SU-DHL-6 (cell line): ENCODE data around the gene EIF4H.

ENCODE experiments used
- CTCF ChIP-seq: fragments of 200-600 bp; sonication (generic); IDR thresholded peaks from one replicate; pipeline ENCODE4 v1.5.1; 2017; ENCODE audit warnings: antibody characterized with exemption, mild to moderate bottlenecking, low read length, moderate library complexity; ENCODE audit not compliant: insufficient read depth, poor library complexity, severe bottlenecking
- EZH2phosphoT487 ChIP-seq: fragments of 200-600 bp; sonication (generic), shearing (Covaris generic); conservative IDR thresholded peaks from 2 replicates; pipeline ENCODE4 v1.6.1; 2018; ENCODE audit warnings: mild to moderate bottlenecking, antibody characterized with exemption, low read length, moderate library complexity, mixed read lengths

GRCh38 chr7:74225400-74225799 is 51.2 kb downstream of the EIF4H start:
- TF ChIP-seq CTCF (no peak), EZH2phosphoT487 (no peak)
